Nephron (organoid): Measurements from ENCODE around the gene LEMD2.

Source experiments
- H3K27ac Mint-ChIP-seq, 3 experiments: 2 replicates each; pipeline ENCODE4 v1.8.0; 2020; ENCODE audit warnings: mixed read lengths in 3 of 3, mild to moderate bottlenecking in 2 of 3, moderate library complexity in 1 of 3
- H3K27me3 Mint-ChIP-seq: 2 replicates; pipeline ENCODE4 v1.8.0; 2021; ENCODE audit warnings: low read depth, mild to moderate bottlenecking, moderate library complexity, mixed read lengths
- H3K36me3 Mint-ChIP-seq: 2 replicates; pipeline ENCODE4 v1.8.0; 2020; ENCODE audit warnings: low read depth, mixed read lengths
- H3K4me1 Mint-ChIP-seq: 2 replicates; pipeline ENCODE4 v1.8.0; 2020; ENCODE audit warnings: mixed read lengths
- H3K4me3 Mint-ChIP-seq, 3 experiments: 2 replicates each; pipeline ENCODE4 v1.8.0; 2020; ENCODE audit warnings: mild to moderate bottlenecking in 3 of 3, mixed read lengths in 3 of 3, moderate library complexity in 2 of 3
- H3K9me3 Mint-ChIP-seq: 2 replicates; pipeline ENCODE4 v1.8.0; 2020; ENCODE audit warnings: mixed read lengths
- CTCF ChIP-seq, 3 experiments: fragments of 200-600 bp; sonication (generic); IDR thresholded peaks; one replicate each; pipeline ENCODE4 v1.5.0; 2021; ENCODE audit warnings: antibody characterized with exemption in 3 of 3; ENCODE audit not compliant: unreplicated experiment in 3 of 3

Gene LEMD2

GRCh38 chr6:33782561-33782960 lies 6.4 kb downstream of the LEMD2 start:
- Mint-ChIP-seq H3K9me3 (no peaks in the 10 kb centered on the region), H3K4me3 (no peak overlapping the region), H3K27me3 (no peaks in the 10 kb centered on the region), H3K36me3 (peaks cover 72% of the 10 kb centered on the region), H3K27ac (no peak overlapping the region), H3K4me1 (peaks cover 46% of the 10 kb centered on the region)
- TF ChIP-seq CTCF (IDR thresholded peaks at IDR 0.05; ENCODE audit: unreplicated experiment in 3 of 3) = no peak

DNA sequence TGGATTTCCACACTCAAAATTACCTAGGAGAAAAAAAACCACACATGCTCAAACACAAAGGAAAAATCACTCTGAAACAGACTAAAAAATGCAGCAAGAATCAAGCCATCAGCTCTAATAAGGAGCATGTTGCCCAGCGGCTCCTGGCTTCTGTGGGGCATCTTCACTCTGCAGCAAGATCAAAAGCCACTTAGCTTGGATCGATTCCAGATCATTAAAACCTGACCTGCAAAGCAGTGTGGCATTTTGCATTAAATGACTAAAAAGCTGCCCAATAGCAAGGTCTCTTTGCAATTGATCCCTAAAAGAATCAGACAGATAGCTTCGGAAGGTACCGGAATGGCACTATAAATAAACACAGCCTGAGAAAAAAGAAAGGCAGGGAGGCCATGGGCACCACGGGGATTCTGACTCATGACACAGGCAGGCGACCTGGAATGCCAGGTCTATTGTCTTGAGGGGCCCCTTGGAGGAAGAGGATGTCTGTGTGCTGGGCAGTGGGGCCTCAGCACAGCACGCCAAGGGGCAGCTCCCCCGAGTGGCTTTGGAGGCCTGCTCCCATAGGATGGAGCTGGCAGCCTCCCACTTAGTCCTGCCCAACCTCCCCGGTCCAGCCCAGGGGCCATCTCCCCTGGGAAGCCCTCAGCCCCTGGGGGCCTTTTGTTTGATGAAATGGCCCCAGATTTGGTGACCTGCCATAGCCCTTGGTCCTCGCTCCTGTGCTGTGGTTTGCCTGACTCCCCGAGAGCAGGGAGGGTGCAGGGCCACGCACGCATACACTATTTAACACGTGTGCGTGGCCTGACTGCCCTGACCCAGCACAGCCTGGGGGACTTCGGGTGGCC lies 7.6 kb downstream of the LEMD2 start:
- Mint-ChIP-seq H3K9me3 (no peaks in the 10 kb centered on the region), H3K4me3 (no peak overlapping the region), H3K36me3 (peaks cover 82% of the 10 kb centered on the region), H3K27me3 (no peaks in the 10 kb centered on the region), H3K27ac (peak overlapping the region in 2 of 3 experiments; percentile 14 to 38), H3K4me1 (peaks cover 34% of the 10 kb centered on the region)
- TF ChIP-seq CTCF (IDR thresholded peaks at IDR 0.05; ENCODE audit: unreplicated experiment in 3 of 3) = no peak

GRCh38 chr6:33779895-33780294 lies 9.0 kb downstream of the LEMD2 start:
- Mint-ChIP-seq H3K4me1 (peaks cover 20% of the 10 kb centered on the region), H3K9me3 (no peaks in the 10 kb centered on the region), H3K36me3 (peaks cover 84% of the 10 kb centered on the region), H3K27ac (no peak overlapping the region), H3K27me3 (no peaks in the 10 kb centered on the region), H3K4me3 (no peak overlapping the region)
- TF ChIP-seq CTCF (IDR thresholded peaks at IDR 0.05; ENCODE audit: unreplicated experiment in 3 of 3) = no peak

GRCh38 chr6:33779290-33779689 lies 9.6 kb downstream of the LEMD2 start:
- peak in 1 of 3 experiments; percentile 10 for TF ChIP-seq CTCF (IDR thresholded peaks at IDR 0.05; ENCODE audit: unreplicated experiment in 3 of 3)
- Mint-ChIP-seq H3K4me1 (peaks cover 14% of the 10 kb centered on the region), H3K27ac (no peak overlapping the region), H3K36me3 (peaks cover 83% of the 10 kb centered on the region), H3K4me3 (no peak overlapping the region), H3K27me3 (no peaks in the 10 kb centered on the region), H3K9me3 (no peaks in the 10 kb centered on the region)

- no peaks in the 10 kb centered on the region for H3K9me3 Mint-ChIP-seq
- no peak for TF ChIP-seq CTCF (IDR thresholded peaks at IDR 0.05; ENCODE audit: unreplicated experiment in 3 of 3)
- H3K27me3 Mint-ChIP-seq = no peaks in the 10 kb centered on the region
- peak overlapping the region in 1 of 3 experiments; percentile 58 for H3K27ac Mint-ChIP-seq
- peaks cover 14% of the 10 kb centered on the region for H3K4me1 Mint-ChIP-seq
- no peak overlapping the region for H3K4me3 Mint-ChIP-seq
- H3K36me3 Mint-ChIP-seq = peaks cover 77% of the 10 kb centered on the region
Measured at GRCh38 chr6:33778444-33779121, 10.3 kb downstream of the LEMD2 start.
